ENCODE measurements around the gene NFKBIA.
"Not testable (repeated sequence)": the region's sequence is repeated elsewhere in the genome, so short reads cannot be mapped to it uniquely, and the experiment has no call there.

The NFKBIA gene

DNA sequence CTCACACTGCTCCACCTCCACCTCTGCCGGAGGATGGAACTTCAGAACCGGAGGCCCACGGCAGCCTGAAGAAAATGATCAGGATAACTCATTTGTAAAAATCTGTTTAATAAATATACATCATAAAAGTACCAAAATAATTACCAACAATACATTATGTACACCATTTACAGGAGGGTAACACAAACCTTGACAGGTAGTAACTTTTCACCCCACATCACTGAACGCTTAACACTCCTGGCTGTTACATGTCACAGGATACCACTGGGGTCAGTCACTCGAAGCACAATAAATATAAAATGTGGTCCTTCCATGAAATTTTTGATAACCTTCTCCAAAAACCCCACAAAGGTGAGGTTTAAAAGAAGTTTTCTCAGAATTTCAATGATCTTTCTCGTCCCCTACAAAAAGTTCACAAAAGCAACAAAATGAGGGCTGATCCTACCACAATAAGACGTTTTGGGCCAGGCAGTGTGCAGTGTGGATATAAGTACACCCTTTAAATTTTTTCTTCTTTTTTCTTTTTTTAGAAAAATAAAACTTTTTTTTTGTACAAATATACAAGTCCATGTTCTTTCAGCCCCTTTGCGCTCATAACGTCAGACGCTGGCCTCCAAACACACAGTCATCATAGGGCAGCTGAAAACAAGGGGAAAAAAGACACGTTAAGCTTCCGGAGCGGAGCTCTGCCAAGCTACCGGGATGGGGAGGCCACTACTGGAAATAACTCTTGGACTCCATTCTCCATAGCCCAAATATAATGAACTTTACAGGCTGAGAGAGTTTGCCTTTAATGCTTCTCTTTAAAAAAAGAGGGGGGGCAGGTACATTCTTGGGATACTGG lies 2.9 kb downstream of the NFKBIA start:
- H3K36me3 ChIP-seq (ENCODE audit: low read depth): peaks cover 38% of the 10 kb centered on the region
- TF ChIP-seq, protein P1, sequence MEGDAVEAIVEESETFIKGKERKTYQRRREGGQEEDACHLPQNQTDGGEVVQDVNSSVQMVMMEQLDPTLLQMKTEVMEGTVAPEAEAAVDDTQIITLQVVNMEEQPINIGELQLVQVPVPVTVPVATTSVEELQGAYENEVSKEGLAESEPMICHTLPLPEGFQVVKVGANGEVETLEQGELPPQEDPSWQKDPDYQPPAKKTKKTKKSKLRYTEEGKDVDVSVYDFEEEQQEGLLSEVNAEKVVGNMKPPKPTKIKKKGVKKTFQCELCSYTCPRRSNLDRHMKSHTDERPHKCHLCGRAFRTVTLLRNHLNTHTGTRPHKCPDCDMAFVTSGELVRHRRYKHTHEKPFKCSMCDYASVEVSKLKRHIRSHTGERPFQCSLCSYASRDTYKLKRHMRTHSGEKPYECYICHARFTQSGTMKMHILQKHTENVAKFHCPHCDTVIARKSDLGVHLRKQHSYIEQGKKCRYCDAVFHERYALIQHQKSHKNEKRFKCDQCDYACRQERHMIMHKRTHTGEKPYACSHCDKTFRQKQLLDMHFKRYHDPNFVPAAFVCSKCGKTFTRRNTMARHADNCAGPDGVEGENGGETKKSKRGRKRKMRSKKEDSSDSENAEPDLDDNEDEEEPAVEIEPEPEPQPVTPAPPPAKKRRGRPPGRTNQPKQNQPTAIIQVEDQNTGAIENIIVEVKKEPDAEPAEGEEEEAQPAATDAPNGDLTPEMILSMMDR (IDR thresholded peaks at IDR 0.05; ENCODE audit: poor library complexity, severe bottlenecking): no peak
- no peaks in the 10 kb centered on the region for H3K27me3 ChIP-seq (ENCODE audit: insufficient read depth, poor library complexity, severe bottlenecking)
- H3K9me3 ChIP-seq (ENCODE audit: severe bottlenecking): no peaks in the 10 kb centered on the region
- H3K4me3 ChIP-seq (ENCODE audit: severe bottlenecking): no peak overlapping the region
- H3K4me1 ChIP-seq (ENCODE audit: insufficient read depth, poor library complexity, severe bottlenecking): peaks cover 50% of the 10 kb centered on the region
- DNase-seq (ENCODE audit: low spot score) (no peak), ATAC-seq (ENCODE audit: low read depth) (no peak)
- H3K27ac ChIP-seq (ENCODE audit: poor library complexity, severe bottlenecking): peak overlapping the region; percentile 93

DNA sequence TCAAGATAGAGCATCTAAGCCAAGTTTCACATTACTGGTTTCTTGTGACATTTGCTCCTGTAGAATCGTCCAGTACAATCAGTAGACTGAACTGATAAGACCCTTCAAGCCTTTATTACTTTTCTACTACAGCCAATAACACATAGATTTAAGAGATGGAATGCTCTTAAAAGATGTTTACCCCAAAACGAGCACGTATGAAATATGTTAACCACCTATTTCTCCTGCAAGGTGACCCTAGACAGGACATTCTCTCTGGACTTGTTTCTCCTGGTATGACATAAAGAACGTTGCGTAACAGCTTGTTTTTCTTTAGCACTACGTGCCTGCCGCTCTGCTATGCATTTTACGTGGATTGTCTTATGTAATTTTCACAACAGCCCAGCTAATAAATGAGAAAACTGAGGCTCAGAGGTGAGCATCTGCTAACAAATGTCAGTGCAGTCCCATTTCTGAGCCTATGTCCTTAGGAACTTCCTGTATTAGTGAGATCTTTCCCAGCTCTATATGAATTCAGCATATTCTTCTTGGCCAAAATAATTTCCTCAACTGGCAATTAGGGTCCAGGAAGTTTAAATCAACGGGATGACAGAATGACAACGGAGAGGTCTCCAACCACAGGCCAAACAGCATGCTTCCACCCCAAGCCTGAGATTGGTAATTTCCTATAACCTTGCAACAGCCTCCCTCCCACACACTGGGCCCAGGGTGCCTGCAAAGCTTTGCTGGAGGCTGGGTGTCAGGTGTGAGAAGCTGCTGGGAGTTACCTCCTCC lies 3.7 kb downstream of the NFKBIA start:
- peak overlapping the region; percentile 93 for H3K27ac ChIP-seq (ENCODE audit: poor library complexity, severe bottlenecking)

DNA sequence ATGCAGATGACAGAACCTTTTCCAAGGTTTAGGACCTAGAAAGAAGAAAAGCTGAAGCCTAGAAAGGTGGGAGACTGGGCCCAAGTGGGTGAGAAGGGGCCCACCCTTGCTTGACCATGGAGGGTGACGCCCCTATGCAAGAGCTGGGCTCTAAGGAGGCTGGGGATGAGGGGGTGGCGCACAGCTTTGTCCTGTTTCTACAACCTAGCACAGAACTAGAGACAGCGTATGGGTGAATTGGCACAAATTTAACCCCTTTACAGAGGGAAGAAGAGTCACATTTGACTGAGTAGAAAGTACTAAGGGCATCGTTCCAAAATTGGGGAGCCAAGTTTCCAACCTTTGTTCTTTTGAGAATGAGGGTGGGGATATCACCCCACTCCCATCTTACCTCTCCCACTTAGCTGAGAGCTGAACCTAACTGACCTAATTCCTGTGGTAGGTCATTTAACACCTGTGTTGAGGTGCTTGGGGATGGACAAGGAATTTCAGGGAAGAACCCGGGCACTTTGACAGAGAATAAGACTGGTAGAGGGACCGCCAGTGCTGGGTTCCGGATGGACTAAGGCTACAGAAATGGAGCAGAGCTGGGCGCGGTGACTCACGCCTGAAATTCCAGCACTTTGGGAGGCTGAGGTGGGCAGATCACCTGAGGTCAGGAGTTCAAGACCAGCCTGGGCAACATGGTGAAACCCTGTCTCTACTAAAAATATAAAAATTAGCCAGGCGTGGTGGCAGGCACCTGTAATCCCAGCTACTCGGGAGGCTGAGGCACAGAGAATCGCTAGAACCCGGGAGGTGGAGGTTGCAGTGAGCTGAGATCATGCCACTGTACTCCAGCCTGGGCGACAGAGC lies 5.2 kb downstream of the NFKBIA start:
- no peaks in the 10 kb centered on the region for H3K9me3 ChIP-seq (ENCODE audit: severe bottlenecking)
- peak overlapping the region; percentile 93 for H3K27ac ChIP-seq (ENCODE audit: poor library complexity, severe bottlenecking)
- DNase-seq (ENCODE audit: low spot score) (no peak), ATAC-seq (ENCODE audit: low read depth) (no peak)
- TF ChIP-seq, protein P1 (IDR thresholded peaks at IDR 0.05; ENCODE audit: poor library complexity, severe bottlenecking): no peak
- no peak overlapping the region for H3K4me3 ChIP-seq (ENCODE audit: severe bottlenecking)
- H3K27me3 ChIP-seq (ENCODE audit: insufficient read depth, poor library complexity, severe bottlenecking): no peaks in the 10 kb centered on the region
- H3K36me3 ChIP-seq (ENCODE audit: low read depth): peaks cover 38% of the 10 kb centered on the region
- H3K4me1 ChIP-seq (ENCODE audit: insufficient read depth, poor library complexity, severe bottlenecking): peaks cover 38% of the 10 kb centered on the region

More for the DNA sequence above, 3.7 kb downstream of the NFKBIA start:
- no peak for ATAC-seq (ENCODE audit: low read depth)
- no peak for DNase-seq (ENCODE audit: low spot score)
- peaks cover 44% of the 10 kb centered on the region for H3K4me1 ChIP-seq (ENCODE audit: insufficient read depth, poor library complexity, severe bottlenecking)
- no peak overlapping the region for H3K4me3 ChIP-seq (ENCODE audit: severe bottlenecking)
- no peaks in the 10 kb centered on the region for H3K27me3 ChIP-seq (ENCODE audit: insufficient read depth, poor library complexity, severe bottlenecking)
- H3K9me3 ChIP-seq (ENCODE audit: severe bottlenecking): no peaks in the 10 kb centered on the region
- TF ChIP-seq, protein P1 (IDR thresholded peaks at IDR 0.05; ENCODE audit: poor library complexity, severe bottlenecking): no peak
- peaks cover 38% of the 10 kb centered on the region for H3K36me3 ChIP-seq (ENCODE audit: low read depth)

DNA sequence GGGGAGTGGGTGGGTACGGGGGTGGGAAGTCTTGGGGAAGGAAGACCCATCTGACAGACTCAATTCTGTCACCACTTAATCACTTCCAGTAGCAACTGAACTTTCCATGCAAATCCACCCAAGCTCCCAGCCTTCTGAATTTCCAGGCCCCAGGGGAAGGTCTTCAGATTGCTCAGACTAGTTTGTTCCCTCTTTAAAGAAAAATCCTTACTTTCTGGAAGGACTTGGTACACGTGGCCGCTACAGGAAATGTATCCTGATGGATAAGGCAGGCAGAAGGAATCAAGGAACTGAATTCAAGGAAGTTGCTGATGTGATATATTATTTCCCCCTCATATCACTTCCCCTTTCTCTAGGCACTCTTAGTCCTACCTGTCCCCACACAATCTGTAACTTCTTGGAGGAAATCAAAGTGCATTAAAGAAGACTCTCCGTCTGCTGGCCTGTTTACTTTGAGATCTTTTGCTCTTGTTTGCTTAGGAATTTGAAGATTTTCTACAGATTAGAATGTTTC lies 6.4 kb downstream of the NFKBIA start:
- no peak for ATAC-seq (ENCODE audit: low read depth)
- peaks cover 33% of the 10 kb centered on the region for H3K4me1 ChIP-seq (ENCODE audit: insufficient read depth, poor library complexity, severe bottlenecking)
- no peaks in the 10 kb centered on the region for H3K9me3 ChIP-seq (ENCODE audit: severe bottlenecking)
- H3K4me3 ChIP-seq (ENCODE audit: severe bottlenecking): no peak overlapping the region
- TF ChIP-seq, protein P1 (IDR thresholded peaks at IDR 0.05; ENCODE audit: poor library complexity, severe bottlenecking): no peak
- H3K27ac ChIP-seq (ENCODE audit: poor library complexity, severe bottlenecking): peak overlapping the region; percentile 93
- H3K36me3 ChIP-seq (ENCODE audit: low read depth): peaks cover 32% of the 10 kb centered on the region
- DNase-seq (ENCODE audit: low spot score): no peak
- H3K27me3 ChIP-seq (ENCODE audit: insufficient read depth, poor library complexity, severe bottlenecking): no peaks in the 10 kb centered on the region

DNA sequence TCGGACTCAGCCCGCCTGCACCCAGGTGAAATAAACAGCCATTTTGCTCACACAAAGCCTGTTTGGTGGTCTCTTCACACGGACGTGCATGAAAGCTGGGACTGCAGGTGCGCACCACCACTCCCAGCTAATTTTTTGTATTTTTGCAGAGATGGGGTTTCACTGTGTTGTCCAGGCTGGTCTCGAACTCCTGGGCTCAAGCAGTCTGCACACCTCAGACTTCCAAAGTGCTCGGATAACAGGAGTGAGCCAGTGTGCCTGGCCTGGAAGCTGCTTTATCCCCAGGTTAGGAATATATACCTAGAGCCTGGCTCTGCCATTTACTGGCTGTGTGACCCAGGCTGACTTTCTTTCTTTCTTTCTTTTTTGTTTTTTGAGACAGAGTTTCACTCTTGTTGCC lies 7.9 kb downstream of the NFKBIA start:
- Histone ChIP-seq H3K4me1 (ENCODE audit: insufficient read depth, poor library complexity, severe bottlenecking) (peaks cover 18% of the 10 kb centered on the region), H3K36me3 (ENCODE audit: low read depth) (peaks cover 17% of the 10 kb centered on the region), H3K27ac (ENCODE audit: poor library complexity, severe bottlenecking) (peak overlapping the region; percentile 93)
- not testable (repeated sequence) for H3K27me3 ChIP-seq (ENCODE audit: insufficient read depth, poor library complexity, severe bottlenecking); H3K4me3 ChIP-seq (ENCODE audit: severe bottlenecking); H3K9me3 ChIP-seq (ENCODE audit: severe bottlenecking); ATAC-seq (ENCODE audit: low read depth); DNase-seq (ENCODE audit: low spot score)
